ENCODE results near the gene HMG20A.

GRCh38 chr15:77430213-77430612, 9.5 kb downstream of the HMG20A start:
- TF ChIP-seq POLR2A (IDR thresholded peaks at IDR 0.05; ENCODE audit: low read length) (no peak), GATA1 (IDR thresholded peaks at IDR 0.05; ENCODE audit: low read depth, low read length) (no peak)

Data from erythroblast (primary cell).